CD4-positive, CD25-positive, alpha-beta regulatory T cell (primary cell): ENCODE data around the gene MC1R. TPM values are rescaled to one million over a fixed set of nuclear protein-coding genes. Genes with fewer than 3 reads are reported as not detected.
A peak's percentile ranks its signal among the peaks of the same experiment; 100 is the strongest.

Experiments
- ATAC-seq, 2 donors: fragments of 150-1000 bp; cut with Tn5 transposase; one replicate each; pipeline ENCODE4 v1.10.0; 2021; ENCODE audit warnings: low read depth in 2 of 2, moderate number of reproducible peaks in 2 of 2, moderate library complexity in 1 of 2
- DNase-seq, 3 donors: peaks; one replicate each; pipeline versions ENCODE4 v3.0.0 to v3.0.0-alpha.2; 2012 to 2022; ENCODE audit warnings: mixed read lengths in 1 of 3
- H3K27ac ChIP-seq: one replicate; pipeline ENCODE4 v1.7.0; 2013; ENCODE audit warnings: mild to moderate bottlenecking, low read length; ENCODE audit not compliant: insufficient read depth, poor library complexity, severe bottlenecking
- H3K27me3 ChIP-seq: one replicate; pipeline ENCODE4 v1.7.0; 2013; ENCODE audit warnings: low read length; ENCODE audit not compliant: control insufficient read depth, insufficient read depth
- H3K36me3 ChIP-seq: one replicate; pipeline ENCODE4 v1.7.0; 2013; ENCODE audit warnings: mild to moderate bottlenecking, low read length, moderate library complexity; ENCODE audit not compliant: control insufficient read depth, insufficient read depth
- H3K4me1 ChIP-seq: 2 replicates; pipeline ENCODE4 v1.7.0; 2013; ENCODE audit warnings: mild to moderate bottlenecking, low read length; ENCODE audit not compliant: insufficient read depth, control insufficient read depth, poor library complexity, severe bottlenecking
- H3K4me3 ChIP-seq: one replicate; pipeline ENCODE4 v1.7.0; 2013; ENCODE audit warnings: low read depth, mild to moderate bottlenecking, low read length, moderate library complexity
- H3K9me3 ChIP-seq, 2 experiments: 1 replicate in 1 of 2; 2 replicates in 1 of 2; pipeline ENCODE4 v1.7.0; 2013; ENCODE audit warnings: low read length in 2 of 2, mild to moderate bottlenecking in 1 of 2, moderate library complexity in 1 of 2; ENCODE audit not compliant: control insufficient read depth in 2 of 2
- H3K27ac Mint-ChIP-seq, 3 donors: one replicate each; pipeline ENCODE4 v1.8.0; 2020 to 2022; ENCODE audit warnings: mild to moderate bottlenecking in 3 of 3, mixed read lengths in 3 of 3, moderate library complexity in 2 of 3
- H3K27me3 Mint-ChIP-seq: one replicate; pipeline ENCODE4 v1.8.0; 2022; ENCODE audit warnings: mild to moderate bottlenecking, mixed read lengths
- H3K36me3 Mint-ChIP-seq: one replicate; pipeline ENCODE4 v1.8.0; 2020; ENCODE audit warnings: mixed read lengths
- H3K4me1 Mint-ChIP-seq, 4 donors: one replicate each; pipeline ENCODE4 v1.8.0; 2020 to 2022; ENCODE audit warnings: mixed read lengths in 4 of 4, mild to moderate bottlenecking in 1 of 4
- H3K4me3 Mint-ChIP-seq, 4 donors: one replicate each; pipeline ENCODE4 v1.8.0; 2020 to 2022; ENCODE audit warnings: mild to moderate bottlenecking in 4 of 4, mixed read lengths in 4 of 4, moderate library complexity in 3 of 4
- H3K9me3 Mint-ChIP-seq, 7 donors: one replicate each; pipeline ENCODE4 v1.8.0; 2020 to 2022; ENCODE audit warnings: mixed read lengths in 7 of 7, mild to moderate bottlenecking in 3 of 7, moderate library complexity in 2 of 7
- polyA plus RNA-seq, 4 donors: library from polyadenylated mRNA; unstranded; fragments of 300-500 nt; fragmentation: Illumina TruSeq; gene quantifications; one replicate each; pipeline ENCODE4 v1.2.3, GENCODE V29; 2021
- total RNA-seq: library from RNA; stranded (reverse); gene quantifications from one replicate; pipeline ENCODE4 v1.2.3, GENCODE V29; 2022

MC1R gene
- total and polyA plus RNA-seq, 5 donors from 2014 or later, result 0.08 to 14.9 (median 0.28) TPM; not detected in 1

DNA sequence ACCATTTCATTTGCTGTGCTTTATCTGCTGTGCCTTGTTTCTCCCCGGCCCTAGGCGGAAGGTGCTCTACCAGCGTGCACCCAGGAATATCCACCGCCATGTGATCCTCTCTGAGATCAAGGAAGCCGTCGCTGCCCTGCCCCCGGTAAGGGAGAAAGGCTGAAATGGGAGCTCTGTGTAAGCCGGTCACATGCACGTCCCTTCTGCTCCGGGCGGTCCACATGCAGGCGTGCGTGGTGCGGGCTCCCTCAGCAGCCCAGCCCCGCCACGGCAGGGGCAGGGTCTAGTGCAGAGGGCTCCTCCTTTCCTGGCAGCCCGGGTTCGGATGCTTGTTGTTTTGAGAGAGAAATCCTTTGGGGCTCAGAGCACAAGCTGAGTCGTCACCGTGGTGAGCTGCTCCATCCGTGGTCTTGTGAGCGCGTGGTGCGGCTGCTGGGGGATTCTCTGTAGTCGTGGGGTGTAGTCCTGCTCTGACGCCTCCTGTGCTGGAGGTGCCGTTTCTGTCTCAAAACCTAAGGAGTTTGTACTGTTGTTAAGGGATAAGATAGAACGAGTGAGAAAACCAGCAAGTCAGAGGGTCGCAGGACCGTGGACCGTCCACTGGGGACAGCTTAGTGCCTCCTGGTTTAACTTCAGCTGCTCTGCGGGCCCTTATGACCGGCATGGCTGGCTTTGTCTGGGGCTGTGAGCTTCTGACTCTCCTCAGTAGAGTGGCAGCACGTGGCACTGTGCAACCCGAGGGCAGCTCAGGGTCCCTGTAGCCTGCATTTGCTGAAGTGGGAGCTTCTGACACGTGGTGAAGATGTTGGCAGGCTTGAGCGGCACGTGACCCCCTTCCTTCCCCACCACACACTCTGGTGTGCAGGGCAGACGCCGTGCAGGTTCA is 12.3 kb upstream of the MC1R start:
- DNase-seq, result no peak
- H3K4me1 ChIP-seq, result no peaks in the 10 kb centered on the region
- no peak for ATAC-seq
- H3K4me3 ChIP-seq, result no peak overlapping the region
- Mint-ChIP-seq H3K27me3 (no peaks in the 10 kb centered on the region), H3K27ac (peak overlapping the region in 1 of 3 donors; percentile 14), H3K4me3 (no peak overlapping the region), H3K4me1 (peaks cover 0 to 7% (median 2%) of the 10 kb centered on the region in 4 donors), H3K36me3 (peaks cover 13% of the 10 kb centered on the region), H3K9me3 (no peaks in the 10 kb centered on the region)
- H3K27ac ChIP-seq, result no peak overlapping the region
- H3K27me3 ChIP-seq, result no peaks in the 10 kb centered on the region
- no peaks in the 10 kb centered on the region for H3K9me3 ChIP-seq
- H3K36me3 ChIP-seq, result peaks cover 37% of the 10 kb centered on the region

DNA sequence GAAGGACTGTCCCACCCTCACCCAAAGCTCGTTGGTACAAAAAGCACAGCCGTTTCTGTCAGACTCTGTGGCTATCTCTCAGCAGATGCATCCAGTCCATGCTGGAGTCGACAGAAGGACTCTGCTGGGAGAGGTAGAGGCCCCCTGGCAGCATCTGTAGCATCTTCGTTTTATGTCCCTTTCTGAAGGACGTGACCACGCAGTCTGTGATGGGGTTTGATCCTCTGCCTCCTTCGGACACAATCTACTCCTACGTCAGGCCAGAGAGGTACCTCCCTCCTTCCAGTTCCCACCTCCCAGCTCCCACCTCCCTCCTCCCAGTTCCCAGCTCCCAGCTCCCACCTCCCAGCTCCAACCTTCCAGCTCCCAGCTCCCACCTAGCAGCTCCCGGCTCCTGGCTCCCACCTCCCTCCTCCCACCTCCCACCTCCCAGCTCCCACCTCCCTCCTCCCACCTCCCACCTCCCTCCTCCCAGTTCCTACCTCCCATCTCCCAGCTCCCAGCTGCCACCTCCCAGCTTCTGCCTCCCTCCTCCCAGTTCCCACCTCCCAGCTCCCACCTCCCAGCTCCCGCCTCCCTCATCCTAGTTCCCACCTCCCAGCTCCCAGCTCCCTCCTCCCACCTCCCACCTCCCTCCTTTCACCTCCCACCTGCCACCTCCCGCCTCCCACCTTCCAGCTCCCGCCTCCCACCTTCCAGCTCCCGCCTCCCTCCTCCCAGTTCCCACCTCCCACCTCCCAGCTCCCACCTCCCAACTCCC is 11.4 kb upstream of the MC1R start:
- H3K4me3 Mint-ChIP-seq, result no peak overlapping the region
- H3K4me3 ChIP-seq, result no peak overlapping the region
- H3K27me3 ChIP-seq, result no peaks in the 10 kb centered on the region
- H3K27ac ChIP-seq, result no peak overlapping the region
- peaks cover 13% of the 10 kb centered on the region for H3K36me3 Mint-ChIP-seq
- ATAC-seq (no peak), DNase-seq (no peak)
- no peaks in the 10 kb centered on the region for H3K9me3 Mint-ChIP-seq
- peak overlapping the region in 1 of 3 donors; percentile 14 for H3K27ac Mint-ChIP-seq
- peaks cover 0 to 8% (median 2%) of the 10 kb centered on the region in 4 donors for H3K4me1 Mint-ChIP-seq
- peaks cover 37% of the 10 kb centered on the region for H3K36me3 ChIP-seq
- no peaks in the 10 kb centered on the region for H3K4me1 ChIP-seq
- no peaks in the 10 kb centered on the region for H3K9me3 ChIP-seq
- H3K27me3 Mint-ChIP-seq, result no peaks in the 10 kb centered on the region

DNA sequence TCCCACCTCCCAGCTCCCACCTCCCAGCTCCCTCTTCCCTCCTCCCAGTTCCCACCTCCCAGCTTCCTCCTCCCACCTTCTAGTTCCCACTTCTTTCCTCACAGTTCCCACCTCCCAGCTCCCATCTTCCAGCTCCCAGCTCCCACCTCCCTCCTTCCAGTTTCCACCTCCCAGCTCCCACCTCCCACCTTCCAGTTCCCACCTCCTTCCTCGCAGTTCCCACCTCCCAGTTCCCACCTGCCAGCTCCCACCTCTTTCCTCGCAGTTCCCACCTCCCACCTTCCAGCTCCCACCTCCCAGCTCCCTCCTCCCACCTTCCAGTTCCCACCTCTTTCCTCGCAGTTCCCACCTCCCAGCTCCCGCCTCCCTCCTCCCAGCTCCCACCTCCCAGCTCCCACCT is 10.4 kb upstream of the MC1R start:
- no peak overlapping the region for H3K27ac ChIP-seq
- ATAC-seq (no peak), DNase-seq (no peak)
- peaks cover 0 to 8% (median 2%) of the 10 kb centered on the region in 4 donors for H3K4me1 Mint-ChIP-seq
- H3K27ac Mint-ChIP-seq, result no peak overlapping the region
- peaks cover 33% of the 10 kb centered on the region for H3K36me3 ChIP-seq
- H3K4me1 ChIP-seq, result no peaks in the 10 kb centered on the region
- no peaks in the 10 kb centered on the region for H3K27me3 Mint-ChIP-seq
- H3K4me3 ChIP-seq, result no peak overlapping the region
- peaks cover 15% of the 10 kb centered on the region for H3K36me3 Mint-ChIP-seq
- no peaks in the 10 kb centered on the region for H3K9me3 ChIP-seq
- H3K9me3 Mint-ChIP-seq, result no peaks in the 10 kb centered on the region
- H3K27me3 ChIP-seq, result no peaks in the 10 kb centered on the region
- H3K4me3 Mint-ChIP-seq, result no peak overlapping the region

DNA sequence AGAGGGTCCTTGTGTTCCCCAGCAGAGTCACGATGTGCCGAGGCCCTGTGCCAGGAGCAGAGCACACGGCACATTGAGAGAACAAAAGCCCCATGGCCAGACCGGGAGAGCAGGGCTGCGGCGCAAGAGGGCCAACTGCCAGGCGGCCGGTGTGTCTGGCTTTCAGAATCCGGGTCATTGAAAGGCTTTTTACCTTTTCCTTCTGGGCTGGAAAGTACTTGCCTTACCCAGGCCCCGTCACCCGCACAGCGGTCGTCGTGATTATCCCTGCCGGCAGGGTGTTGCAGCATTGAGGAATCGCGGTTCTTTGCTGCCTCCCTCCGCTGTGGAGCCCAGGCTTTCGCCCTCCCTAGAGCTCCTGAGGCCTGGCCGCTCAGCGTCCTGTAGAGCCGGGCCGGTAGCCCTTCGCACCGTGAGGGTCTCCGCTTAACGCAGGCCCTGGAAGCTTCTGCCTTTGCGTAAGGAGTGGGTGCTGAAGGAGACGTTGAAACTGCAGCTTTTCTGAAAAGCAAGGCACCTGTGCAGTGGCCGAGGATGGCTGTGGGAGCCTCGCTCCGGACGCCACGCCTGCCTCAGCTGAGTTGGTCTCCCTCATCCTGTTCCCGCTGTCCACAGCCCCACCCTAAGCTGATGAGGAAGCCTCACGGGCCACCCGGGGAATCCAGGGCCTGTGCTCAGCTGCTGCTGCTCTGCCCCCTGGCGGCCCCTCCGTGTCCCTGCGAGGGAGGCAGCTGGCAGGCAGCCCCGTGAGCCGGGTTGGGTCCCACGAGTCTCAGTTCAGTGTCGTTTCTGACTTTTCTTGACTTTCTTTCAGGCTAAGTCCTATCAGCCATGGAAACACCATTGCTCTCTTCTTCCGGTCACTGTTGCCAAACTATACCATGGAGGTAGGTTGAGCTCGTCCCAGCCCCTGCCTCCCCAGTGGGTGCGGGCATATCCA is 8.6 kb upstream of the MC1R start:
- Mint-ChIP-seq H3K27ac (no peak overlapping the region), H3K4me1 (peaks cover 0 to 12% (median 4%) of the 10 kb centered on the region in 4 donors), H3K9me3 (no peaks in the 10 kb centered on the region), H3K27me3 (no peaks in the 10 kb centered on the region), H3K36me3 (peaks cover 16% of the 10 kb centered on the region), H3K4me3 (no peak overlapping the region)
- Histone ChIP-seq H3K27me3 (no peaks in the 10 kb centered on the region), H3K4me1 (no peaks in the 10 kb centered on the region), H3K9me3 (no peaks in the 10 kb centered on the region), H3K27ac (no peak overlapping the region), H3K36me3 (peaks cover 22% of the 10 kb centered on the region), H3K4me3 (no peak overlapping the region)
- DNase-seq (peak; percentile 39 to 65 (median 64)), ATAC-seq (peak; percentile 70 to 76)

DNA sequence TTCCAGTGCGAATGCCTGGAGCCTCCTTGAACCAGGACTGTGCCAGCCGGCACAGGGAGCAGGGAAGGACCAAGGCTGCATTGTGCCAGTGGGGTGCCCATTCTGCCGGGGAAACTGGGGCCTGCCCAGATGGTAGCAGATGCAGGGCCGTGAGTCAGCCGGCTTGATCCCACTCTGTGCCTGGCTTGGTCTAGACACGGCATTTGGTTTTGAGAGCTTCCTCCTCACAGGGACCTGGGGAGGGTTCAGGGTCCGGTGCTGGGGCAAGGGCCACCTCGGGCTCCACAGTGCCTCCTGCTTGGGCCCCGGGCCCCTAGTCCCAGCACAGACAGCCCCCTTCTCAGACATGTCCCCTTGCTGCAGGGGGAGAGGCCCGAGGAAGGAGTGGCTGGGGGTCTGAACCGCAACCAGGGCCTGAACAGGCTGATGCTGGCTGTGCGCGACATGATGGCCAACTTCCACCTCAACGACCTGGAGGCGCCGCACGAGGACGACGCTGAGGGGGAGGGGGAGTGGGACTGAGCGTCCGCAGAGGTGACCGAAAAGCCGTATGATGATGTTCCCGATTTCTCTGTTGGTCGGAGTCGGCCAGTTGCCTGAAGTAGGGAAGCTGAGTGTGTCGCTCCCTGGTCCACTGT is 7.8 kb upstream of the MC1R start:
- no peaks in the 10 kb centered on the region for H3K9me3 ChIP-seq
- H3K27ac ChIP-seq, result no peak overlapping the region
- no peak for ATAC-seq
- H3K4me1 Mint-ChIP-seq, result peaks cover 0 to 12% (median 4%) of the 10 kb centered on the region in 4 donors
- H3K9me3 Mint-ChIP-seq, result no peaks in the 10 kb centered on the region
- no peak overlapping the region for H3K27ac Mint-ChIP-seq
- H3K36me3 Mint-ChIP-seq, result peaks cover 10% of the 10 kb centered on the region
- no peaks in the 10 kb centered on the region for H3K27me3 Mint-ChIP-seq
- no peaks in the 10 kb centered on the region for H3K27me3 ChIP-seq
- H3K4me3 Mint-ChIP-seq, result no peak overlapping the region
- H3K4me3 ChIP-seq, result no peak overlapping the region
- peaks cover 16% of the 10 kb centered on the region for H3K36me3 ChIP-seq
- H3K4me1 ChIP-seq, result no peaks in the 10 kb centered on the region
- DNase-seq, result no peak

DNA sequence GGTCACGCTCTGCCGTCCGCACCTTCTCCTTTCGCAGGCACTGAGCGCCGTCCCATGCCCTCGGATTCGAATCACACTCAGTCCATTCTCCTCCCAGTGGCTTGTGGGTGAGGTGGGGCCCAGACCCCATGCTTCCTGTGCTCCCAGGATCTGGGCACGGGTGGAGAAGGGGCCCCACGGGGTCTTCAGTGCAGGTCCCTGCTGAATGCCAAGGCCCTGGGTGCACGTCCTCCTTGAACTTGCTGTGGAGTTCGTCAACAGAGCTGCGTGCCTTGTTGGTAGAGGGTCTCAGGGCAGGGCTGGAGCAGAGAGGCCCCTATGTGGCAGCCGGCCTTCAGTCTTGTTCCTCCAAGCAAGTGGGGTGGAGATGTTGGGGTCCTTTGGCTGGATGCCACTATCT is 7.3 kb upstream of the MC1R start:
- Mint-ChIP-seq H3K27ac (no peak overlapping the region), H3K36me3 (peaks cover 5% of the 10 kb centered on the region), H3K9me3 (no peaks in the 10 kb centered on the region), H3K27me3 (no peaks in the 10 kb centered on the region), H3K4me1 (peaks cover 0 to 14% (median 6%) of the 10 kb centered on the region in 4 donors), H3K4me3 (no peak overlapping the region)
- ATAC-seq (no peak), DNase-seq (no peak)
- Histone ChIP-seq H3K27me3 (no peaks in the 10 kb centered on the region), H3K27ac (no peak overlapping the region), H3K4me3 (no peak overlapping the region), H3K9me3 (no peaks in the 10 kb centered on the region), H3K4me1 (peaks cover 1% of the 10 kb centered on the region), H3K36me3 (peaks cover 10% of the 10 kb centered on the region)

DNA sequence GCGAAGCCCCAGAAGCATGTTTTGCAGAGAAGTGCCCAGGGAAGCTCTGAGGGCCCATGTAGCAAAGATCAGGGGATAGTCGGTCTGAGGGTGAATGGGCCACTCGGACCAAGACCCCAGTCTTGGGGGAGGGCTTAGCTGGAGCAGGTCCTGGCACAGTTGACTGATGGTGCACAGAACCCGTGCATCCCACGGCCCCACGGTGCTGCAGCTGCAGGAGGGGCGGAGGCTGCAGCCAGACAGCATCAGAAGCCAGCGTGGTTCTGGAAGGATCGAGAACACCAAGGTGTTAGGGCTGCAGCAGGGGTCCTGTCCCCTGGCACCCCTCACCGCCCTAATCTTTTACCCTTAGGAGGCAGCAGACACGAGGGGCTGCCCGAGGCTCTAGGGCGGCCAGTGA is 6.5 kb upstream of the MC1R start:
- H3K9me3 Mint-ChIP-seq, result no peaks in the 10 kb centered on the region

More for the DNA sequence above, 6.5 kb upstream of the MC1R start:
- Mint-ChIP-seq H3K4me1 (peaks cover 0 to 17% (median 7%) of the 10 kb centered on the region in 4 donors), H3K36me3 (peaks cover 4% of the 10 kb centered on the region), H3K4me3 (peak overlapping the region in 1 of 4 donors; percentile 33), H3K27ac (no peak overlapping the region), H3K27me3 (no peaks in the 10 kb centered on the region)
- H3K4me1 ChIP-seq, result peaks cover 6% of the 10 kb centered on the region
- H3K9me3 ChIP-seq, result no peaks in the 10 kb centered on the region
- no peak for DNase-seq
- ATAC-seq, result no peak
- H3K4me3 ChIP-seq, result no peak overlapping the region
- no peak overlapping the region for H3K27ac ChIP-seq
- no peaks in the 10 kb centered on the region for H3K27me3 ChIP-seq
- peaks cover 6% of the 10 kb centered on the region for H3K36me3 ChIP-seq
